Amniotic epithelial cell (primary cell): ENCODE data around the gene DLL1.

Source experiments
- DNase-seq: peaks from one replicate; pipeline ENCODE4 v3.0.0-alpha.2; 2010; ENCODE audit warnings: low read depth

Gene DLL1

DNA sequence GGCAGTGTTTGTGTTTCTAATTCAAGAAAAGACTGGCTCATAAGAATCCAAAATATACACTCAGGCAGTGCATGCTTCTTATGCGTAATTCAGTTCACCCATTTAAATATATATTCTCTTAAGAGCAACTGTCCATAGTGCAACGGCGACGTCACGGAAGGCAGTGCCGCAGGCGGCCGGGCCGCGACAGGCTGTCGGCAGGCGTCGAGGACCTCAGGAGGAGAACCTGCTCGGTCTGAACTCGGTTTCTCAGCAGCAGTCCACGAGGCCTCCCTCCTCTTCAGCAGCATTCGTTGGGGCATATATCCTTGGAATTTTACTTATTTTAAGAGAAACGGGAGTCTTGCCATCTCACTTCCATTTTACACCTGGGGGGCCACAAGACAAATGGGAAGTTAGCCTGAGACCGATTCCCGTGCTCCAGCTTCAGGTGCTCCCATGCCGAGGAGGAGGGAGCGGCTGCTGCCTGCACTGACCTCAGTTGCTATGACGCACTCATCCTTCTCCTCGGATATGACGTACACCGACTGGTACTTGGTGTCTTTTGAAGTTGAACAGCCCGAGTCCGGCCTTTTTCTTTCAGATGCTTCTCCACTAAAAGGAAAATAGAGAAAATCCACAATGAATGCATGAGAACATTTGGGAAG lies 8.2 kb downstream of the DLL1 start:
- no peak for DNase-seq

GRCh38 chr6:170281331-170282292 lies 9.3 kb downstream of the DLL1 start:
- no peak for DNase-seq

DNA sequence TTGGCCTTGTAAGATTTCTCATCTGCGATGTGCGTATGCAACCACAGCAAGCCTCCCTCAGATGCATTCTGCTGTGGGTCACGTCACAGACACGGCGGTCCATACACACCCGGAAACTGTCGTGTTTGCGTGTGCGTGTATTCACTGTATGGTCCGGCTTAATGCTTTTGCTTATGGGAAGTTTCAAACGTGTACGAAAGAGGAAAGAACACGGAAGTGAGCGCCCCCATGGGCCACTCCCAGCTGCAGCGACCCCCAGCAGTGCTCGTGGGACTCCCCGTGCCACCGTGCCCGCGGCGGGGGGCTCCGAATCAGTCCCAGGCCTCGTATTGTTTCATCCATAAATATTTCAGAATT lies 10.2 kb downstream of the DLL1 start:
- no peak for DNase-seq

GRCh38 chr6:170279977-170280688 lies 10.7 kb downstream of the DLL1 start:
- DNase-seq = no peak

GRCh38 chr6:170279426-170279825 lies 11.5 kb downstream of the DLL1 start:
- DNase-seq = no peak

- DNase-seq = no peak
These were observed 12.2 kb downstream of the DLL1 start for GRCh38 chr6:170278743-170279094.

DNA sequence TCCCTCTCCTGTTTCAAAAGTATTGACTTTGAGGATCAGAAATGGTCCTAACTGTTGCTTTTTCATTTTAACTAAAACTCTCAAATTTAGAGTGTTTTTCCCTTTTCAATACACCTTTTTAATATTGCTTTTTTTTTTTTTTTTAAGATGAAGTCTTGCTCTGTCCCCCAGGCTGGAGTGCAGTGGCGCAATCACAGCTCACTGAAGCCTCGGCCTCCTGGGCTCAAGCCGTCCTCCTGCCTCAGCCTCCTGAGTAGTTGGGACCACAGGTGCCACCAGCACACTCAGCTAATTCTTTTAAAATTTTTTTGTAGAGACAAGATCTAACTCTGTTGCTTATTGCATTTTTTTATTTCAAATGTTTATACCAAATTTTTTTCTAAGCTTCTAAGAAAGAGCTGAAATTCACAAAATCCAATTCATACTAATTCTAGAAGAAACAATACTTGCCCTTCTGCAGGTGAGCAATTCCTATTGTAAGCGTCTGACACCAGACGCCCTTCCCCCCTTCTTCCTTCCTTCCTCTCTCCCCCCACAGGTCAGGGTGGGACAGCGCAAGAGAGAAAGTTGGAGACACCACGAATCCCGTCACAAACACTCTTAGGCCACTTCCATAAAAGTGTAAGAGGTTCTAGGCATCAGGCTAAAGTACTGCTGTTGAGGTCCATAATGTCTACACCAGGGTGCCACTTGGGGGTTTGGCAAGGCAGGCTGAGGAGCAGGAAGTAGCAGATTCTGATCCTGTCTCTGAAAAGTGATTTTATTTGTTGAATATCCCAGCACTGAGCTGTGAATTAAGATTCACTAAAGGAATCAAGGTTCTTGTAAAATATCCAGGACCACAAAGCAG lies 12.8 kb downstream of the DLL1 start:
- DNase-seq = no peak

DNA sequence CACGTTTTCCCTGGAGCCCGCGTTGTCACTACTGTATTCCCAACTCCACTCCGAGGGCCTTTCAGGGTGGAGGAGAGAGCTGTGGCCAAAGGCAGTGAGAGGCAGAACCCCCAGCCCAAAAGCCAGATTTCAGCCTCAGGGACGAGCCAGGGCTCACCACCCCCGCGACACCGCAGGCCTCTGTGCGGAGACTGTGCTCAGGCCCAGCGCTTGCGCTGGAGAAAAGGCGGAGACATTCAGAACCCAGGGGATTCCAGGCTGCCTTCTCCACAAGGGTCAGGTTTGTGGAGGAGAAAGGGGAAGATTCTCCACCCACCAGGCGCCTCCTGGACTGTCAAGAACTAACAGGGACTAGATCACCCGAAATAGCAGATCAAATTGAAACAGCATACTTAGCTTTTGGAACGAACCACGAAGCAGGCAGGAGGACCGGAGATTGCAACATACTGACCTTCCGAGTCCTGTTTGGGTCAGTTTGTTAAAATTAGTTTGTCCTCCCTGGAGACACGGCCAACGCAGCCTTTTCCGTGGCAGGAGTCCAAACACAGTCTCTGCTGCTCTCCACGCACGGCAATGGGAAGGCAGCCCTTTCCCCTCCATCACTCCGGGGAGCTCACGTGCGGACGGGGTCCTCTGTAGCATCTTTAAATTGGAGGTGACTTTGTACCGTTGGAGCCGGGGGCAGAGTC lies 14.4 kb downstream of the DLL1 start:
- DNase-seq = no peak

DNA sequence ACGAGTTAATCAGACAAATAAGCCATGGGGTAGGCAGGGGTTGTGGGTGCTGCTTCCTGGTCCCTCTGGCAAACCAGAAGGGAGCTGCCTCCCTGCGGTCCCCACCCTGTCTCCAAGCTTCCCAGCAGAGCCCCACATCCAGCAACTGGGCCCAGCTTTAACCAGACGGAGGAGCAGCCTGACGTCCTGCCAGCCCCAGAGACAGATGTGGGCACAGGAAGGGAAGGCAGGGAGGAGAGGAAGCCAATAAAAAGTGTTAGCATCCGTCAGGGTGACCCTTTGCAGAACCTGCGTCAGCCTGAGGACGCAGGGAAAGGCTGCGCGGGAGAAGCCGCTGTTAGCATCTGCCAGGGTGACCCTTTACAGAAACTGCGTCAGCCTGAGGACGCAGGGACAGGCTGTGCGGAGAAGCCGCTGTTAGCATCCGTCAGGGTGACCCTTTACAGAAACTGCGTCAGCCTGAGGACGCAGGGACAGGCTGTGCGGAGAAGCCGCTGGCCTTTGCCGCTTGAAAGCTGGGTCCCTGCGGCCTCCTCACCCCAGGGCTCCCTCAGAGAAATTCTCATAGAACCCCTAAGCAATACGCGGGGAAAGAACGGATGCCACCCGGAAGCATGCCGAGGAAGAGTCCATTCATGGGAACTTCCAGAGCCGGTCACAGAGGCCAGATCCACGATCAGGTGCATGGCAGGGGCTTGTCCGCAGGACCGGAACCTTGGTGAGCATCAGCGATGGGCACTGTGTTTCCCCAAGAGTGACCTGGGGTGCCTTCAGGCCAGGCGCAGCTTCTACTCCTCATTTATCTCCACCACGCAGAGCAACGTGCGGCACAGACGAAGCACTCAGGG lies 15.9 kb downstream of the DLL1 start:
- DNase-seq = no peak

- DNase-seq = no peak
These were observed 17.2 kb downstream of the DLL1 start for GRCh38 chr6:170273681-170274080.

DNA sequence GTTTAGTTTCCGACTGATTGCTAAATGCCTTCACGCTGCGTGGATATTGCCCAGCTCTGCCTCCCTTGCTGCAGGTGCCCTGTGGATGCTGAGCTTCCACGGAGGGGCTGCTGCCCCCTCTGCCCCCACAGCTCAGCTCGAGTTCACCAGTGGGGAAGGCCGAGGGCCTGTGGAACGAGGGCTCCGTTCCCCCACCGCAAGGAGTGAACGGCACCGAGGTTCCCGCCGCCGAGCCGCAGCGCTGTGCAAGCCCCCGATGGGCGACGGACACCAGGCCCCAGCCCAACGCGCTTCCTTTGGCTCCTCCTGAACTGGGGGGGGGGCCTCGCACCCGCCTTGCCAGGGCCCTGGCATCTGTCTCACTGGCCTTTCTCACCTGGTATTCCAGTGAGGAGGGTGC lies 17.7 kb downstream of the DLL1 start:
- DNase-seq = no peak

DNA sequence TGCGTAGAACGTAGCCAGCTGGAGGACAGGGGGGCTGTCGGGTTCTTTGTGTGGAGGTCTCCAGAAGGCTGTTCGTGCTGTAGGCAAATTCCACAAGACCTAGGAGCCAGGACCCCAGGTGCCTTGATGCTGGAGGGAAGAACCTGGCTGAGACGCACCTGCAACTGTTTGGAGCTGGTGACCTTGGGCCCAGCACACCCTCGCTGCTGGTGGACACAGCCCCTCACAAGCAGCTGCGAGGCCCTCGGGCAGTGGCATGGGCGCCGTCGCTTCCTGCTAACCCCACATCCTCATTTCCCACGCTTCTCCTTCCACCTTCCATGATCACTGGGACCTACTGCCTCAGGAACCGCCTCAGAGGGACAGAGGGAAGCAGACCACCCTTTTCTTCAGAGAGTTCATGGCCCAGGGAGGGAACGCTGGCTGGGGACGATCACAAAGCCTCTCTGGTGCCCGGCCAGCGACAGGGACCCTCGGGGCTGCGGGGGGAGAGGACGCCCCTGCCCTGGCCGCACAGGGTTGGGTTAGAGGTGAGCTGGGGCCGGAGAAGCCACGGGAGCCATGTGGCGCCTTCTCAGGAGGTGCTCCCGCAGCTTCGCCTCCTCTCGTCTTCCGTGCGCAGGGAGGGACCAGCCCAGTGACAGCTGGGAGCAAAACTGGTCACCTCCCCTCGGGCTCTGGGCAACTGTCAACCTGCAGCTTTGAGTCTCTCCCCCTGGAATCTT lies 18.4 kb downstream of the DLL1 start:
- no peak for DNase-seq

DNA sequence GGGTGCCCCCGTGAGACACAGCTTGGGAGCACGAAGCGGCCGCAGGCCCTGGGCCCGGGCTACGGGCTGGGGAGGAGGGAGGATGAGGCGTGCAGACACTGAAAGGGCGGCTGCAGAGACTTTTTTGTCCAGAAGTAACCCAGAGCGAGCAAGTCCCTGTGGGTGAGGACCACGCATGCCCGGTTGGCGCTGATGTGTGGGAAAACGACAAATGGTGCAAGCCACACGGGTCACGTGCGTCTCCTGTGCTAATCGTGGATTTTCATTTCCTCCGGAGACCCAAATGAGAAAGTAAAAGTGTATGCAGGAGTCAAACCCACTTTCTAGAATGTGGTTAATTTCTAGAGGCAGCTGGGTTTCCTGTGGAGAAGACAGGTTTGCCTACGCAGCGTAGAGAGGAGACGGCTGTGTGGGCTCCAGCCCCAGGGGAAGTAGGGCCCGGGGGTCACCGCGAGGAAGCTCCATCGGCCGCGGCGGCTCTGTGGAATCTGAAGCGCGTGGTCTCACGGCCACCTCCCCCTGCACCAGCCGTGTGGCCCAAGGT lies 19.0 kb downstream of the DLL1 start:
- DNase-seq = no peak

DNA sequence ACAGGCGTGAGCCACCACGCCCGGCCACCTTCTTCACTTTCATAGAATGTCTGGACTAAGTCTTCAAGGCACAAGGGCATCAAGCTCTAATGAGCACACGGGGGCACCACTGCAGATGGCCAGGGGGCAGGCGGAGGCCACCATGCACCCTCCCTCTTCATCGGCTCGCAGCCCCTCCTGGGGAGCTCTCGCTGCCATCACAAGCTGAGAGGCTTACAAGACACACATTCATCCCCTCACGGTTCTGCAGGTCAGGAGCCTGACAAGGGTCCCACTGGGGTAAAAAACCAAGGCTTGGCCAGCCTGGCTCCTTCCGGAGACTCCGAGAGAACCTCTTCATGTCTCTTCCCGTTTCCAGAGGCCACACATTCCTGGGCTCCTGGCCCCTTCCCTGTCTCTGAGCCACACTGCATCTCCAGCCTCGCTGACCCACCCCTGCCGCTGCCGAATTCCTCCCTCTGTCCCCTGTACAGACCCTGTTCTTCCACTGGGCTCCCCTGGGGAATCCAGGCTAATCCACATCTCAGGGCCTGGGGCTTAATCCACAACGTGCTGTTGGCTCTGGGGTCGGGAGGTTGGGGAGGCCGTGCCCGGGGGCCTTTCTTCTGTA lies 19.8 kb downstream of the DLL1 start:
- no peak for DNase-seq

- DNase-seq = no peak
These were observed 20.9 kb downstream of the DLL1 start for GRCh38 chr6:170269846-170270541.

DNA sequence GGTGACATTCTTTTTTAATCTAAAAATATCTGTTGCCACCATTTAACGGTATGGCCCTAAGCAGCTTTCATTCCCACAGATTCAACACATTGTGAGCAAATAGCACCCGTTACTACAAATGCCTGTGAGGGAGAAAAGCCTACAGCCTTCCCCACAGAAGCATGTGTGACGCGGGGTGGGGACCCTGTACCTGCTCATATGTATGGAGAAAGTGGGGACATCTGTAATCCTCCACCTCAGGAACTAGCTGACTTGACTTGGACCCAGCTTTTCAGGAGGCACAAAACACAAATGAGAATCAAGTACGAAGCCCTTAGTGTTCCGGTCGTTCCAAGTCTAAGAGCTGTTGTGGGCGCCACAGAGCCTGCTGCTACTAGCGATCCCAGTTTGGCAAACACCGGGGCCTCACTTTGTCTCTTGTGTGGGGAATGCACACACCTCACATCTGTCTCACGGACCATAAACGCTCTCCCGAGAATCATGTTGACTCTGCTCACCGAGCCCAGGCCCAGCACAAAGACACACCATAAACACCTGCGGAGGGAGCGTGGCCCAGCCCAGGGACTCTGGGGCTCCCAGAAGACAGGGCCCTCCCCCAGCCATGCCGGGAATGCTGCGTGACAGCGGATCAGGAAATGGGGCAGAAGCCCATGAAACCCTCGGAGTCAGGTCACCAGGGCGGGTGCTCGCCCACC lies 21.6 kb downstream of the DLL1 start:
- DNase-seq = no peak

DNA sequence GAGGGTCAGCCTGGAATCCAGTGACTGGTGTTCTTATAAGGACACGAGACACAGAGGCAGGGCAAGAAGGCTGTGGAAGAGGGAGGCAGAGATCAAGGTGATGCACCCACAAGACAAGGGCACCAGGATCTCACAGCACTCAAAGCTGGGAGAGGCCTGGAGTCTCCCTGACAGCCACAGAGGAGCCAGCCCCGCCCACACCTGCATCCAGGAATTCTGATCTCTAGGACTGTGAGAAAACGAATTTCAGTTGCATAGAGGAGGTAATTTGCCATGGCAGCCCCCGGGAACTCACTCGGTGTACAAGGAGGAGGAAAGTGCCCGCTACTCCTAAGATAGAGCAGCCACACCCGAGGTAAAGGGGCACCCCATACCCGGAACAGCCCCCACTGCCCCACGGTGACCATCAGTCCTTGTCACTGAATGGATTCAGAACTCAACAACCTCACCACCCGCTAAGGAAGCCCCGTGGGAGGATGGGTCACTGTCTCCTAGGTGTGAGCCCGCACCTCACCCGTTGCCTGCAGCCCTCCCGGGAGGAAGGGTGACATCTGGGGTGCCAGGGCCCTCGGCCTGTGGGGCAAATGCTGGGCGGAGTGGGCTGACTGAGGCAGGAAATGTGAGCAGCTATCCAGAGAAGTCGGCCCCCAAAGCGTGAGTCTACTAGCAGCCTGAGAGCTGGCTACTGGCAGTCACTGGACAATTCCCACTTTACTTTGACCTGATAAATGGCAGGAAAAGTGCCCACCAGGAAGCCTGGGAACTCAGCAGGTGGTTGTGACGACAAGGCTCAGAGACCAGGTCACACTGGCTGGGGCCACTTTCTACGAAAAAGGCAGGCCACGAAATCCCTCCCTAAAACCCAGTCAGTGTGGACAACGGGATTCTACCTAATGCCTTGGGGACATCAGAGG lies 22.4 kb downstream of the DLL1 start:
- no peak for DNase-seq
